ENCODE results near the gene IL21R.
"Not testable (repeated sequence)": the region's sequence is repeated elsewhere in the genome, so short reads cannot be mapped to it uniquely, and the experiment has no call there.

IL21R gene

DNA sequence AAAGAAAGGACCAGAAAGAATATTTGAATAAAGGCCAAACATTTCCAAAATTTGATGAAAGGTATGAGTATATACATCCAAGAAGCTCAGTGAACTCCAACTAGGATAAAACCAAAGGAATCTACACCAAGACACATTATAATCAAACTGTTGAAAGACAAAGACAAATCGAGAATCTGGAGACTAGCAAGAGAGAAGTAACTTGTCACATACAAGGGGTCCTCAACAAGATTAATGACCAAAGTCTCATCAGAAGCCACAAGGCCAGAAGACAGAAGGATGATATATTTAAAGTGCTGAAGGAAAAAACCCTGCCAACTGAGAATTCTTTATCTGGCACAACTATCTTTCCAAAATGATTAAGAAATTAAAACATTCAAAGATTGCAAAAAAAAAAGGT lies 9.3 kb upstream of the IL21R start:
- no peak overlapping the region for H3K4me3 ChIP-seq (ENCODE audit: low read depth, low read length)
- ChIA-PET POLR2A (no interaction called here), CTCF (interaction anchor here (1.1 to 1.8 kb wide), 2 partner anchors 8 to 25 kb away, joined by 3 to 12 read pairs; no protein-coding TSS in a partner anchor)
- no peak for TF ChIP-seq CTCF (IDR thresholded peaks at IDR 0.05; ENCODE audit: insufficient read depth, low read length, missing control alignments)
- DNase-seq (ENCODE audit: low read depth, low spot score): no peak

DNA sequence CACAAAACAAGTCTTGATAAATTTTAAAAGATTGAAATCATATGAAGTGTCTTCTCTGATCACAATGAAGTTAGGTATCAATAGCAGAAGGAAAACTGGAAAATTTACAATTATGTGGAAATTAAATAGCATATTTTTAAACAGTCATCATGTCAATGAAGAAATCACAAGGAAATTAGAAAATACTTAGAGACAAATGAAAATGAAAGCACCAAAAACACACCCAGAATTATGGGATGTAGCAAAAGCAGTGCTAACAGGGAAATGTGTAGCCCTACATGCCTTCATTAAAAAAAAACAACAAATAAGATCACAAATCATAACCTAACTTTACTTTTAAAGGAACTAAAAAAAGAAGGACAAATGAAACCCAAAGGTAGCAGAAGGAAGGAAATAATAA lies 7.5 kb upstream of the IL21R start:
- DNase-seq (ENCODE audit: low read depth, low spot score): no peak
- ChIA-PET POLR2A (no interaction called here), CTCF (no interaction called here)
- H3K4me3 ChIP-seq (ENCODE audit: low read depth, low read length): no peak overlapping the region
- TF ChIP-seq CTCF (IDR thresholded peaks at IDR 0.05; ENCODE audit: insufficient read depth, low read length, missing control alignments): no peak

DNA sequence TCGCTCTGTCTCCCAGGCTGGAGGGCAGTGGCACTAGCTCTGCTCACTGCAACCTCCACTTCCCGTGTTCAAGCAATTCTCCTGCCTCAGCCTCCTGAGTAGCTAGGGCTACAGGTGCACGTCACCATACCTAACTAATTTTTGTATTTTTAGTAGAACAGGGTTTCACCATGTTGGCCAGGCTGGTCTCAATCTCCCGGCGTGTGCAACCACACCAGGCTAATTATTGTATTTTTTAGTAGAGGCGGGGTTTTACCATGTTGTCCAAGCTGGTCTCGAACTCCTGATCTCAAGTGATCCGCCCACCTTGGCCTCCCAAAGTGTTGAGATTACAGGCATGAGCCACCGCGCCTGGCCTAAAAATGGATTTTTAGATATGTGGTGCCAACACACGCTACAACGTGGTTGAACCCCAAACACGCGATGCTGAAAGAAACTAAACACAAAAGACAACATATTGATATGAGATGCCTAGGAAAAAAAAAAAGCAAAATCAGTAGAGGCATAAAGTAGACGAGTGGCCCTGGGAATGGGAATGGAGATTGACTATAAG lies 3.6 kb upstream of the IL21R start:
- CTCF ChIA-PET: interaction anchor here (1.3 kb wide), 1 partner anchor 31 kb away, joined by 4 read pairs; no protein-coding TSS in a partner anchor
- DNase-seq (ENCODE audit: low read depth, low spot score); H3K4me3 ChIP-seq (ENCODE audit: low read depth, low read length); POLR2A ChIA-PET: not testable (repeated sequence)

DNA sequence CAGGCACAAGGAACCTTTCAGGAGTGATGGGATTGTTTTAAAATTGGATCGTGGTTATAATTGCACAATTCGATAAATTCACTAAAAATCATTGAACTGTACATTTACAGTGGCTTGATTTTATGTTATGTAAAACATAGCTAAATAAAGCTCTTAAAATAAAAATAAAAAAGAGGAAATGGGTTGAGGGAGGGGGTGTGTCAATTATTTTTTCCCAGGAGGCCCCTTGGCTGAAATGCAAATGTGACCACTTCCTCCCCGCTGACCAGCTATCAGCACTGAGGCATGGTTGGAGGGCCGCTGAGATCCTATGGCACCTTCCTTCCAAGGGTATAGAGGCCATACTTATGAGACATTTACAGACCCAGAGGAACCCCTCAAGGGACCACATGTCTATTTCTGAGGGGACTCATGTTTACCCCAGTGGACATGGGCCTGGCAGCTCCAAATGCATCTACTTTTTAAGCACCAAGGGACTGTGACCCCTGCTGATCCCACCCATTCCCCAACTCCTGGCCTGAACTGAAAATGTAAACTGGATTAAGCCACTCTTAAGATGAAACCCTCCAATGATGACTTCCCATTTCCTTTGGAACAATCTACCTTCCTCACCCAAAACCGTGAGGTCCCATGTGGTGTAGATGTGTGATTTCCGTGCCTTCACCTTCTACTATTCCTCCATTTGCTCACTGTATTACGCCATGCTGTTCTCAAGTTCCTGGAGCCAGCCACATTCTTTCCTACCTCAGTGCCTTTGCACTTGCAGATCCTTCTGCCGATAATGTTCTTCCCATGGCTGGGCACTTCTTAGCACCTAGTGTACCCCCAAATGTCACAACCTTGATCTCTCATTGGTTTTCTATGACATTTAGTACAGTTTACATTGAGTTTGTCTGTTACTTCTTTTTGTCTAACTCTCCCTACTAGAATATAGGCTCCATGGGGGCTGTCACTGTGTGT lies 2.8 kb upstream of the IL21R start:
- TF ChIP-seq CTCF (IDR thresholded peaks at IDR 0.05; ENCODE audit: insufficient read depth, low read length, missing control alignments): no peak
- H3K4me3 ChIP-seq (ENCODE audit: low read depth, low read length): no peak overlapping the region
- CTCF ChIA-PET: interaction anchor here (0.9 to 1.3 kb wide), 2 partner anchors 9 to 31 kb away, joined by 3 to 4 read pairs; no protein-coding TSS in a partner anchor
- POLR2A ChIA-PET: no interaction called here
- no peak for DNase-seq (ENCODE audit: low read depth, low spot score)

DNA sequence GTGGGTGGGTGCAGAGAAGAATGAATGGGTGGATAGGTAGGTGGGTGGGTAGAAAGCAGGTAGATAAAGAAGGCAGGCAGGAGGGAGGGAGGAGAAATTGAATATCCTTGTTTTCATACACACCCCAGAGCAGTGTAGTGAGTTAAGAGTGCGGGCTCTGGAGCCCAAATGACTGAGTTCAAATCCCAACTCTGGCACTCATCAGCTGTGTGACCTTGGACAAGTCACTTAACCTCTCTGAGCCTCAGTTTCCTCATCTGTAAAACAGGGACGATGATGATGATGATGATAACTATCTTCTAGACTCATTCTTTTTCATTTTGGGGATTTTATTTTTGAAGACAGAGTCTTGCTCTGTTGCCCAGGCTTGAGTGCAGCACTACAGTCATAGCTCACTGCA lies 2.0 kb upstream of the IL21R start:
- H3K4me3 ChIP-seq (ENCODE audit: low read depth, low read length): no peak overlapping the region
- ChIA-PET POLR2A (no interaction called here), CTCF (interaction anchor here (0.7 to 2.6 kb wide), 4 partner anchors 10 to 165 kb away, joined by 3 to 18 read pairs (median 6); no protein-coding TSS in a partner anchor)
- no peak for TF ChIP-seq CTCF (IDR thresholded peaks at IDR 0.05; ENCODE audit: insufficient read depth, low read length, missing control alignments)
- DNase-seq (ENCODE audit: low read depth, low spot score): no peak

DNA sequence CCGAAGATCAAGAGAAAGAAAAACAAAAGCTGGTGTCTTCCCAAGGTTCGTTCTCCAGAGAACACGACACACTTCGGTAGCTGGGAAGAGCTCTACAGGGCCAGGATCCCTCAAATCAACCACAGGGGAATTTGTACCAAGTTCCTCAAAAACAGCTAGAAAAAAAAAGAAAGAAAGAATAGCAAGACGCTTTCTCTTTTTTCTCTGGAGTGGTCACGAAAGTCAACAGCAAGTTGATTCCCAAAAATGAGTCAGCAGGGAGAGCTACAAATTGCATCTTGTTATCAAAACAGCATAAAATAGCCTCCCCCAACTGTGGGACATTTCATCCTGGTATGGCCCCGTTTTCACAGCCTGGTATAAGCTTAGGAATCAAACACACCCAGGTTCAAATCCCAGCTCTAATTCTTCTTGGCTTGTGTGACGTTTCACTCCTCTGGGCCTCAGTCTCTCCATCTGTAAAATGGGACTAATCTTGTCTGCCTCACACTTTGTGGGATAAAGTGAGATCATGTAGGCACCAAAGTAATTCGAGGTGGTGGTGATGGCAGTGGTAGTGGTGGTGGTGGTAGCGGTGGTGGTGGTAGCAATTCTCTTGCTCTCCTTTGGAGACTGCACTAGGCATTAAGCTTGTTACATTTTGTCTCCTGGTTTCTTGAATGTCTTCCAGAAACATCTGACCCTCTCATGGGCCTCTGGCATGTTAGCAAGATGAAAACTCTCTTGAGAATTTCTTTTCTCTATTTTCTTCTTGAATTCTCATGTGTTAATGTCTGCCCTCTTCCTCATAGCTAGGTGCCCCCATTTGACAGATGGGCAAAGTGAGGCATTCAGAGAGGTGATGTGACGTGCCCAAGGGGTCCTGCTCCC lies 988 bp upstream of the IL21R start:
- no peak for DNase-seq (ENCODE audit: low read depth, low spot score)
- ChIA-PET POLR2A (no interaction called here), CTCF (interaction anchor here (0.7 to 2.6 kb wide), 6 partner anchors 9 to 166 kb away, joined by 3 to 18 read pairs (median 4); no protein-coding TSS in a partner anchor)
- no peak overlapping the region for H3K4me3 ChIP-seq (ENCODE audit: low read depth, low read length)
- no peak for TF ChIP-seq CTCF (IDR thresholded peaks at IDR 0.05; ENCODE audit: insufficient read depth, low read length, missing control alignments)

Measured in AG04449 (cell line).